ENCODE data around the gene U2AF1L4.

GRCh38 chr19:35781650-35782049 is 36.4 kb upstream of the U2AF1L4 start:
- TF ChIP-seq CTCF (IDR thresholded peaks at IDR 0.05; ENCODE audit: low read depth, low read length) (no peak), POLR2A (IDR thresholded peaks at IDR 0.05; ENCODE audit: extremely low read depth, insufficient read length) (no peak), MAX (IDR thresholded peaks at IDR 0.05; ENCODE audit: low read depth, low read length) (no peak), MYC (IDR thresholded peaks at IDR 0.05; ENCODE audit: low read depth, low read length) (no peak)

Data from NB4 (cell line).